Activated T-cell treated with anti-CD3 and anti-CD28 coated beads, Interleukin-2, amount 50 U/mL, for 4 hours (primary cell): ENCODE data around the gene GTPBP4. TPM values are rescaled to one million over a fixed set of nuclear protein-coding genes. Genes with fewer than 3 reads are reported as not detected.
"Not testable (repeated sequence)": the region's sequence is repeated elsewhere in the genome, so short reads cannot be mapped to it uniquely, and the experiment has no call there.

Experiments
- ATAC-seq, 2 donors: fragments of 200-7000 bp; cut with Tn5 transposase; one replicate each; pipeline ENCODE4 v1.10.0; 2021
- DNase-seq: peaks from one replicate; pipeline ENCODE4 v3.0.0-alpha.2; 2020
- H3K27me3 Mint-ChIP-seq: one replicate; pipeline ENCODE4 v1.8.0; 2021; ENCODE audit warnings: low read depth, mixed read lengths
- H3K36me3 Mint-ChIP-seq: one replicate; pipeline ENCODE4 v1.8.0; 2022; ENCODE audit warnings: mixed read lengths; ENCODE audit not compliant: insufficient read depth
- H3K4me1 Mint-ChIP-seq: one replicate; pipeline ENCODE4 v1.8.0; 2021; ENCODE audit warnings: low read depth, mixed read lengths
- H3K4me3 Mint-ChIP-seq: one replicate; pipeline ENCODE4 v1.8.0; 2021; ENCODE audit warnings: mild to moderate bottlenecking, moderate library complexity, mixed read lengths
- H3K9me3 Mint-ChIP-seq: one replicate; pipeline ENCODE4 v1.8.0; 2021; ENCODE audit warnings: mixed read lengths
- total RNA-seq, 3 donors: library from RNA; stranded (reverse); gene quantifications; one replicate each; pipeline ENCODE4 v1.2.1, GENCODE V29; 2021

The GTPBP4 gene
- total RNA-seq, 3 donors from 2014 or later, result 223 to 244 (median 226) TPM

DNA sequence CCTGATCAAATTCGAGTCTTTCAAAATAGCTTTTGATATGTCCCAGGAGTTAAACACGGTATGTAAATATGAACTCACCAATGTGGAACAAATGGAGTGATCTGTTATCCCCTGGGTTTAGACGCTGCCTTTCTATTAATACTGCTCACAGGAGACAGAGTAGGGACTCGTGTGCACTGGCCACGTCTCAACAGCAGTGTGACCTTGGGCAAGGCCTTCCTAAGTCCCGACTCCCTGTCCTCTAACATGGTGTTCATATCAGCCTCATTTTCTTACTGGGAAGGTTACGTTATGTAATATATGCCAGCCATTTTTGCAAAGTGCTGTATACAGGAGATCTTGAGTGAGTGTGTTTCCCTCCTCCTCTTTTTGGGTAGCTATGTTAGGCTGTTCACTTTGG is 69.8 kb downstream of the GTPBP4 start:
- ATAC-seq, result no peak
- H3K27me3 Mint-ChIP-seq, result no peaks in the 10 kb centered on the region

GRCh38 chr10:1059902-1060301 is 71.7 kb downstream of the GTPBP4 start:
- no peak for DNase-seq
- no peak for ATAC-seq
- peaks cover 85% of the 10 kb centered on the region for H3K4me1 Mint-ChIP-seq
- H3K9me3 Mint-ChIP-seq, result no peaks in the 10 kb centered on the region
- H3K27me3 Mint-ChIP-seq, result no peaks in the 10 kb centered on the region
- peaks cover 7% of the 10 kb centered on the region for H3K36me3 Mint-ChIP-seq
- H3K4me3 Mint-ChIP-seq, result no peak overlapping the region

More for the DNA sequence above, 69.8 kb downstream of the GTPBP4 start:
- Mint-ChIP-seq H3K36me3 (peaks cover 11% of the 10 kb centered on the region), H3K4me3 (peak overlapping the region; percentile 95), H3K9me3 (no peaks in the 10 kb centered on the region), H3K4me1 (peaks cover 88% of the 10 kb centered on the region)
- no peak for DNase-seq

GRCh38 chr10:1061930-1062774 is 73.9 kb downstream of the GTPBP4 start:
- ATAC-seq (no peak), DNase-seq (no peak)
- H3K36me3 Mint-ChIP-seq, result peaks cover 7% of the 10 kb centered on the region

DNA sequence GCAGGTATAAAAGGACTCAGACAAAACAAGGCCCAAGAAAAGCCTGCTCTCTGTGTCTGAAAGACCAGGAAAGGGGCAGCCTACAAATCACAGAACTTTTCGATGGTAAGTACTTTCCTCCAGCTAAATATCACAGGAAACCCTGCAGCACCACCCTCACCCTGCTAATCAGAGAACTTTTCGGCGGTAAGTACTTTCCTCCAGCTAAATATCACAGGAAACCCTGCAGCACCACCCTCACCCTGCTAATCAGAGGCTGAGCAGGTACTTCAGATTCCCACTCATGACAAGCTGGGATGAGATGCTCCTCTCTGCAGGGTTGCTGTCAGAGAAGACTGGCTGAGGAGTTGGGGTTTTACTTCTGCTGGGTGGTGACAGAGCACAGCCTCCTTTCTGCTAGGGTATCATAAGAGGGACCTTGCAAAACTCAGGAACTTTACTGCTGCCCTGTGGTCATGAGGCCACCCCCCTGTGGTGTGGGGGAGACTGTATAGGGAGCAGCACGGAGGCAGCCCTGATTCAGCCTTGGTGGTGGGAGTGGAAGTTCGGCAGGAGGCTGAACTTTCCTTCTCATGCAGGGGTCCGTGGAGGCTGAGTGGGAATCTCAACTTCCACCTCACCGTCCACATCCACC is 75.1 kb downstream of the GTPBP4 start:
- Mint-ChIP-seq H3K9me3 (no peaks in the 10 kb centered on the region), H3K4me1 (peaks cover 89% of the 10 kb centered on the region), H3K4me3 (peak overlapping the region; percentile 49), H3K27me3 (no peaks in the 10 kb centered on the region), H3K36me3 (peaks cover 4% of the 10 kb centered on the region)
- ATAC-seq, result peak; percentile 64 to 65
- no peak for DNase-seq

More at GRCh38 chr10:1061930-1062774, 73.9 kb downstream of the GTPBP4 start:
- Mint-ChIP-seq H3K9me3 (no peaks in the 10 kb centered on the region), H3K4me3 (peak overlapping the region; percentile 49), H3K4me1 (peaks cover 91% of the 10 kb centered on the region), H3K27me3 (no peaks in the 10 kb centered on the region)

- DNase-seq (no peak), ATAC-seq (no peak)
- Mint-ChIP-seq H3K4me1 (peaks cover 85% of the 10 kb centered on the region), H3K9me3 (no peaks in the 10 kb centered on the region), H3K27me3 (no peaks in the 10 kb centered on the region), H3K36me3 (peaks cover 4% of the 10 kb centered on the region), H3K4me3 (no peak overlapping the region)
These were observed 76.7 kb downstream of the GTPBP4 start for GRCh38 chr10:1064964-1065247.

- not testable (repeated sequence) for ATAC-seq, DNase-seq, H3K9me3 Mint-ChIP-seq, H3K4me3 Mint-ChIP-seq, H3K27me3 Mint-ChIP-seq, H3K36me3 Mint-ChIP-seq
- peaks cover 75% of the 10 kb centered on the region for H3K4me1 Mint-ChIP-seq
These were observed 78.5 kb downstream of the GTPBP4 start for GRCh38 chr10:1066734-1067133.

DNA sequence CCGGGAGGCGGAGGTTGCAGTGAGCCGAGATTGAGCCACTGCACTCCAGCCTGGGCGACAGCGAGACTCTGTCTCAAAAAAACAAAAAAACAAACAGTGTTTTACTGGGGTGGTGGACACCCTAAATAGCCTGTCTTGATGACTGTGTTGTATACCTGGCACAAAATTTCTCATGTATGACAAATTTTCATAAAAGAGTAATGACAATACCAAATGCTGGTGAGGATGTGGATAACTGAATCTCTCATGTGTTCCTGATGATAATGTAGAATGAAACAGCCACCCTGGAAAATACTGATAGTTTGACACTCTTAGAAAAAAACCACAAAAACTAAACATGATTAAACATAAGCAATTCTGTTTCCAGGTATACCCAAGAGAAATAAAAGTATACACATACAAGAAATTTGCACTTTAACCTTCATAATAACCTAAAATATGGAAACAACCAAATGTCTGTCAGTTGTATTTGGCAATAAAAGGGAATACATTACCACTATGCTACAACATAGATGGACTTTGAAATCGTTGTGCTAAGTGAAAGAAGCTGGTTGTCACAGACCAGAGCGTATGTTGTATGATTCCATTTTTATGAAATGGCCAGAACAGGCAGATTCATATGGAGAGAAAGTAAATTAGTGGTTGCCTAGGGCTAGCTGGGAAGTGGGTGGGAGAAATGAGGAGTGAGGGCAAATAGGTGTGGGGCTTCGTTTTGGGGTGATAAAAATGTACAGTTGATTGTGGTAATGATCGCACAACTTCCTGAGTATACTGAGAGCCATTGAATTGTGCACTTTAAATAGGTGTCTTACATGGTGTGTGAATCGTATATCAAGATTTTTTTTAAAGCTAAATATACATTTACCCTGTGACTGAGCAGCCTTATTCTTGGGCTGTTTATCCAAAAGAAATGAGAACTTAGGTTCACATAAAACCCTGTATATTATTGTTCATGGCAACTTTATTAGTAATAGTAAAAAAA is 80.4 kb downstream of the GTPBP4 start:
- no peak for ATAC-seq
- DNase-seq, result no peak
- H3K4me3 Mint-ChIP-seq, result no peak overlapping the region
- peaks cover 10% of the 10 kb centered on the region for H3K36me3 Mint-ChIP-seq
- H3K4me1 Mint-ChIP-seq, result peaks cover 56% of the 10 kb centered on the region
- no peaks in the 10 kb centered on the region for H3K27me3 Mint-ChIP-seq
- no peaks in the 10 kb centered on the region for H3K9me3 Mint-ChIP-seq

Other genes starting within 250 kb of the GTPBP4 start
- gene LARP4B, start 56.7 kb upstream of the GTPBP4 start, total RNA-seq, result 100 to 1,000 TPM; 126 to 143 (median 138) TPM
- not detected for gene IDI2, start 37.4 kb downstream of the GTPBP4 start, total RNA-seq
- 10 to 100 TPM; 38.9 to 46.8 (median 44.6) TPM for gene IDI1, start 60.7 kb downstream of the GTPBP4 start, total RNA-seq
- gene WDR37, start 68.0 kb downstream of the GTPBP4 start, total RNA-seq, result 10 to 100 TPM; 10.5 to 13.5 (median 12.2) TPM